HEK293 (cell line): Measurements from ENCODE around the gene PRSS37.
"Not testable (repeated sequence)": the region's sequence is repeated elsewhere in the genome, so short reads cannot be mapped to it uniquely, and the experiment has no call there.

Experiments
- CTCF ChIA-PET: fragments of 350-600 bp; formaldehyde crosslinking; extraction: SDS; loops from one replicate; lab custom pipeline; 2021; ENCODE audit warnings: antibody characterized with exemption; lab: Yijun Ruan, JAX
- POLR2A ChIA-PET: fragments of 300-600 bp; formaldehyde crosslinking; extraction: SDS; loops from one replicate; lab custom pipeline; 2020; ENCODE audit warnings: antibody characterized with exemption, inconsistent platforms; lab: Yijun Ruan, JAX
- H3K27ac ChIP-seq: fragments of 200-500 bp; sonication (Bioruptor generic); 2 replicates; pipeline ENCODE4 v1.5.1; 2014; ENCODE audit warnings: low read depth, low read length, control low read depth, inconsistent platforms; ENCODE audit errors: extremely low read depth
- H3K36me3 ChIP-seq, 2 experiments: fragments of 200-500 bp in 1 of 2; sonication (Bioruptor generic) in 1 of 2; 1 replicate in 1 of 2; 2 replicates in 1 of 2; pipeline ENCODE4 v1.5.1; 2014 to 2017; ENCODE audit warnings: inconsistent platforms in 2 of 2, low read length in 2 of 2; ENCODE audit not compliant: control insufficient read depth in 2 of 2, insufficient read depth in 1 of 2
- H3K4me1 ChIP-seq: fragments of 200-500 bp; sonication (Bioruptor generic); 2 replicates; pipeline ENCODE4 v1.5.1; 2014; ENCODE audit warnings: mild to moderate bottlenecking, low read length, inconsistent platforms; ENCODE audit not compliant: control insufficient read depth, insufficient read depth
- H3K4me3 ChIP-seq: 2 replicates; pipeline ENCODE4 v1.5.1; 2011; ENCODE audit warnings: low read depth, mild to moderate bottlenecking, control low read depth, low read length, moderate library complexity
- H3K9me3 ChIP-seq: fragments of 200-500 bp; sonication (Bioruptor generic); 2 replicates; pipeline ENCODE4 v1.5.1; 2014; ENCODE audit warnings: low read depth, low read length, inconsistent platforms; ENCODE audit not compliant: control insufficient read depth, insufficient read depth
- AEBP2 ChIP-seq: fragments of 450-650 bp; formaldehyde crosslinking; IDR thresholded peaks from 2 replicates; pipeline ENCODE4 v1.5.1; 2016; ENCODE audit warnings: missing biosample characterization, missing genetic modification characterization, borderline replicate concordance
- BCL11A ChIP-seq: fragments of 450-650 bp; formaldehyde crosslinking; IDR thresholded peaks from 2 replicates; pipeline ENCODE4 v1.5.1; 2016; ENCODE audit warnings: low read depth, missing biosample characterization, missing genetic modification characterization
- ELK4 ChIP-seq: IDR thresholded peaks from 2 replicates; pipeline ENCODE4 v1.6.1; 2011; ENCODE audit warnings: mild to moderate bottlenecking, low read depth, low read length, borderline replicate concordance
- GLIS1 ChIP-seq: fragments of 450-650 bp; formaldehyde crosslinking; IDR thresholded peaks from 2 replicates; pipeline ENCODE4 v1.5.1; 2016; ENCODE audit warnings: missing biosample characterization, missing genetic modification characterization
- KLF10 ChIP-seq: fragments of 450-650 bp; IDR thresholded peaks from 2 replicates; pipeline ENCODE4 v1.5.1; 2018; ENCODE audit warnings: missing biosample characterization, mild to moderate bottlenecking, missing genetic modification characterization
- KLF16 ChIP-seq: fragments of 450-650 bp; formaldehyde crosslinking; IDR thresholded peaks from 2 replicates; pipeline ENCODE4 v1.5.1; 2017; ENCODE audit warnings: missing biosample characterization, missing genetic modification characterization
- MEIS1 ChIP-seq: sonication (generic); formaldehyde crosslinking; IDR thresholded peaks from 2 replicates; pipeline ENCODE4 v1.8.1; 2022; ENCODE audit warnings: missing genetic modification reagents, mild to moderate bottlenecking, borderline replicate concordance
- PRDM1 ChIP-seq: fragments of 450-650 bp; formaldehyde crosslinking; IDR thresholded peaks from 2 replicates; pipeline ENCODE4; 2016; ENCODE audit warnings: missing biosample characterization, missing genetic modification characterization
- SALL2 ChIP-seq: fragments of 450-650 bp; formaldehyde crosslinking; IDR thresholded peaks from 2 replicates; pipeline ENCODE4 v1.5.0; 2017; ENCODE audit warnings: missing biosample characterization, mild to moderate bottlenecking, missing genetic modification characterization, borderline replicate concordance
- SP7 ChIP-seq: fragments of 450-650 bp; formaldehyde crosslinking; IDR thresholded peaks from 2 replicates; pipeline ENCODE4 v1.5.1; 2016; ENCODE audit warnings: missing biosample characterization, missing genetic modification characterization
- ZBTB17 ChIP-seq: fragments of 450-650 bp; formaldehyde crosslinking; IDR thresholded peaks from 2 replicates; pipeline ENCODE4 v1.5.1; 2016; ENCODE audit warnings: missing biosample characterization, missing genetic modification characterization
- ZBTB21 ChIP-seq: fragments of 450-650 bp; formaldehyde crosslinking; IDR thresholded peaks from 2 replicates; pipeline ENCODE4 v1.5.1; 2017; ENCODE audit warnings: missing biosample characterization, missing genetic modification characterization
- ZBTB8A ChIP-seq: fragments of 450-650 bp; formaldehyde crosslinking; IDR thresholded peaks from 2 replicates; pipeline ENCODE4 v1.5.1; 2016; ENCODE audit warnings: missing biosample characterization, missing genetic modification characterization
- ZNF211 ChIP-seq: fragments of 450-650 bp; formaldehyde crosslinking; IDR thresholded peaks from 2 replicates; pipeline ENCODE4 v1.5.1; 2016; ENCODE audit warnings: low read depth, missing biosample characterization, missing genetic modification characterization
- ZNF266 ChIP-seq: fragments of 450-650 bp; formaldehyde crosslinking; IDR thresholded peaks from 2 replicates; pipeline ENCODE4 v1.5.1; 2016; ENCODE audit warnings: missing biosample characterization, missing genetic modification characterization, low read depth
- ZNF274 ChIP-seq, 2 experiments: fragments of 200-500 bp in 1 of 2; fragments of 450-650 bp in 1 of 2; sonication (Bioruptor generic) in 1 of 2; formaldehyde crosslinking in 1 of 2; IDR thresholded peaks; 2 replicates each; pipeline versions ENCODE4 v1.5.1 to v1.6.1; 2014 to 2016; ENCODE audit warnings: borderline replicate concordance in 1 of 2, inconsistent platforms in 1 of 2, low read length in 1 of 2, missing biosample characterization in 1 of 2, missing genetic modification characterization in 1 of 2
- ZNF404 ChIP-seq: fragments of 450-650 bp; formaldehyde crosslinking; IDR thresholded peaks from 2 replicates; pipeline ENCODE4 v1.5.1; 2017; ENCODE audit warnings: missing biosample characterization, missing genetic modification characterization
- ZNF501 ChIP-seq: fragments of 450-650 bp; formaldehyde crosslinking; IDR thresholded peaks from 2 replicates; pipeline ENCODE4 v1.5.1; 2016; ENCODE audit warnings: missing biosample characterization, missing genetic modification characterization
- ZNF521 ChIP-seq: fragments of 450-650 bp; formaldehyde crosslinking; IDR thresholded peaks from 2 replicates; pipeline ENCODE4 v1.5.1; 2017; ENCODE audit warnings: missing biosample characterization, mild to moderate bottlenecking, missing genetic modification characterization
- ZNF544 ChIP-seq: fragments of 450-650 bp; formaldehyde crosslinking; IDR thresholded peaks from 2 replicates; pipeline ENCODE4 v1.5.0; 2017; ENCODE audit warnings: missing biosample characterization, missing genetic modification characterization
- ZNF623 ChIP-seq: fragments of 450-650 bp; formaldehyde crosslinking; IDR thresholded peaks from 2 replicates; pipeline ENCODE4 v1.5.1; 2016; ENCODE audit warnings: missing biosample characterization, missing genetic modification characterization
- ZNF747 ChIP-seq: fragments of 450-650 bp; formaldehyde crosslinking; IDR thresholded peaks from 2 replicates; pipeline ENCODE4 v1.5.1; 2016; ENCODE audit warnings: missing biosample characterization, missing genetic modification characterization
- ZNF768 ChIP-seq: fragments of 450-650 bp; formaldehyde crosslinking; IDR thresholded peaks from 2 replicates; pipeline ENCODE4 v1.5.1; 2018; ENCODE audit warnings: missing biosample characterization, mild to moderate bottlenecking, missing genetic modification characterization
- ZSCAN30 ChIP-seq: fragments of 450-650 bp; IDR thresholded peaks from 2 replicates; pipeline ENCODE4 v1.5.1; 2018; ENCODE audit warnings: missing biosample characterization, mild to moderate bottlenecking, missing genetic modification characterization, moderate library complexity
- TF ChIP-seq, protein P1 (sequence below): fragments of 450-650 bp; formaldehyde crosslinking; IDR thresholded peaks from 2 replicates; pipeline ENCODE4 v1.5.1; 2017; ENCODE audit warnings: missing biosample characterization, missing genetic modification characterization
- TF ChIP-seq, protein P2 (sequence below): fragments of 450-650 bp; IDR thresholded peaks from 2 replicates; pipeline ENCODE4 v1.5.1; 2018; ENCODE audit warnings: missing biosample characterization, missing genetic modification characterization

PRSS37 gene

DNA sequence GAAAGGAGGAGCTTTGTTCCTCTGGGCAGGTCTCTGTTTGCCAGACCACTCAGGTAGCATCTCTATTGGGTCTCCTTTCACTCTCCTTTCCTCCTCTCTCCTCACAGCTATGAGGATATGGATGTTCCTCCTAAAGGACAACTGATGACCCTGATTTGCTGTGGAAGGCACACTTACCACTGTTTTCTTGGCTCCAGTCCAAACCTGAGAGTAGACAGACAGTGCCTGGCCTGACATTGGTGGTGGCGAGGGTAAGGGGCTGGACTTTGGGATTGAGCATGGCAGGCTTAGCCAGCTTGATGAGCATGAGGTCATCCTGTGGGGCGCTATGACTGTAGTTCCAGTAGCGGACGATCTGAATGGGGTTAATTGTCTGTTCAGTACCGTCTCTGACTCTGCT is 3.6 kb downstream of the PRSS37 start (continued):
- TF ChIP-seq PRDM1 (no peak), GLIS1 (tag by site-specific recombination) (no peak), ZNF501 (tag by site-specific recombination) (no peak), ZNF768 (tag by site-specific recombination) (no peak)

- H3K4me1 ChIP-seq, H3K36me3 ChIP-seq, CTCF ChIA-PET, H3K27ac ChIP-seq, H3K9me3 ChIP-seq, POLR2A ChIA-PET, H3K4me3 ChIP-seq: not testable (repeated sequence)
These were observed 18.9 kb downstream of the PRSS37 start for GRCh38 chr7:141822432-141822831.

- no peak overlapping the region for H3K4me3 ChIP-seq
- H3K9me3 ChIP-seq, result no peaks in the 10 kb centered on the region
- POLR2A ChIA-PET, result no interaction called here
- no peak overlapping the region for H3K27ac ChIP-seq
- CTCF ChIA-PET, result no interaction called here
- H3K4me1 ChIP-seq, result no peaks in the 10 kb centered on the region
- TF ChIP-seq SALL2 (tag by site-specific recombination), result no peak
- TF ChIP-seq ZSCAN30 (tag by site-specific recombination), result no peak
- no peak for TF ChIP-seq ZBTB8A (tag by site-specific recombination)
- TF ChIP-seq ZNF211 (tag by site-specific recombination), result no peak
- no peak for TF ChIP-seq AEBP2 (tag by site-specific recombination)
- TF ChIP-seq ELK4, result no peak
- no peak for TF ChIP-seq ZNF521
- TF ChIP-seq ZNF747 (tag by site-specific recombination), result no peak
- TF ChIP-seq KLF16, result no peak
- no peak for TF ChIP-seq MEIS1 (CRISPR knock-in tag)
- no peak for TF ChIP-seq BCL11A (tag by site-specific recombination)
- no peak for TF ChIP-seq ZNF544 (tag by site-specific recombination)
- TF ChIP-seq SP7, result no peak
- no peak for TF ChIP-seq ZNF274 (IDR thresholded peaks at IDR 0.05; ENCODE audit: low read length)
- TF ChIP-seq ZNF274 (tag by site-specific recombination; IDR thresholded peaks at IDR 0.05; ENCODE audit: borderline replicate concordance), result no peak
- TF ChIP-seq, all 188 proteins: peak for 0
- no peaks in the 10 kb centered on the region for H3K36me3 ChIP-seq
These were observed 21.2 kb downstream of the PRSS37 start for GRCh38 chr7:141820067-141820466.

DNA sequence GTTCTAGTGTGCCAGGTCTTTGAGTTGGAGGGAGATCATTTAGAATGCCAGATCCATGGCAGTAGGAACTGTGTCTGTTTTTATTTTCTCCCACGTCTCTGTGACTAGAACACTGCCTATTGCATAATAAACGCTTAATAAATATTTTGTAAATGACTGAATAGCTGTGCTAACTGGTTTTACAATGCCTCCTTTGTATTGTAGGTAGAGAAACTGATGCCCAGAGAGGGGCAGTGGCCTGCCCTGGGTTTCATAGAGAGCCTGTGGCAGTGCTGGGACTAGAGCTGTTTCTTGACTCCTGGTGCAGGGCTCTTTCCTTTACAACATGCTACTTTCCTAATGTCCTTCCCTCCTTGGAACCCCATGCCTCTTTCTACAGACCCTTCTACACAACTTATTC is 48.8 kb downstream of the PRSS37 start:
- CTCF ChIA-PET, result no interaction called here
- Histone ChIP-seq H3K9me3 (no peaks in the 10 kb centered on the region), H3K27ac (no peak overlapping the region), H3K36me3 (peaks cover 0 to 24% of the 10 kb centered on the region in 2 experiments; a peak in 1 of 3 replicates), H3K4me1 (no peaks in the 10 kb centered on the region), H3K4me3 (no peak overlapping the region)
- POLR2A ChIA-PET, result no interaction called here
- TF ChIP-seq KLF10, result no peak
- TF ChIP-seq, protein P1, sequence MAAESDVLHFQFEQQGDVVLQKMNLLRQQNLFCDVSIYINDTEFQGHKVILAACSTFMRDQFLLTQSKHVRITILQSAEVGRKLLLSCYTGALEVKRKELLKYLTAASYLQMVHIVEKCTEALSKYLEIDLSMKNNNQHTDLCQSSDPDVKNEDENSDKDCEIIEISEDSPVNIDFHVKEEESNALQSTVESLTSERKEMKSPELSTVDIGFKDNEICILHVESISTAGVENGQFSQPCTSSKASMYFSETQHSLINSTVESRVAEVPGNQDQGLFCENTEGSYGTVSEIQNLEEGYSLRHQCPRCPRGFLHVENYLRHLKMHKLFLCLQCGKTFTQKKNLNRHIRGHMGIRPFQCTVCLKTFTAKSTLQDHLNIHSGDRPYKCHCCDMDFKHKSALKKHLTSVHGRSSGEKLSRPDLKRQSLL, result no peak
- no peak for TF ChIP-seq ZNF404 (tag by site-specific recombination)
- no peak for TF ChIP-seq ZNF623
- no peak for TF ChIP-seq ZBTB21
- no peak for TF ChIP-seq ZBTB17 (tag by site-specific recombination)
- TF ChIP-seq, protein P2, sequence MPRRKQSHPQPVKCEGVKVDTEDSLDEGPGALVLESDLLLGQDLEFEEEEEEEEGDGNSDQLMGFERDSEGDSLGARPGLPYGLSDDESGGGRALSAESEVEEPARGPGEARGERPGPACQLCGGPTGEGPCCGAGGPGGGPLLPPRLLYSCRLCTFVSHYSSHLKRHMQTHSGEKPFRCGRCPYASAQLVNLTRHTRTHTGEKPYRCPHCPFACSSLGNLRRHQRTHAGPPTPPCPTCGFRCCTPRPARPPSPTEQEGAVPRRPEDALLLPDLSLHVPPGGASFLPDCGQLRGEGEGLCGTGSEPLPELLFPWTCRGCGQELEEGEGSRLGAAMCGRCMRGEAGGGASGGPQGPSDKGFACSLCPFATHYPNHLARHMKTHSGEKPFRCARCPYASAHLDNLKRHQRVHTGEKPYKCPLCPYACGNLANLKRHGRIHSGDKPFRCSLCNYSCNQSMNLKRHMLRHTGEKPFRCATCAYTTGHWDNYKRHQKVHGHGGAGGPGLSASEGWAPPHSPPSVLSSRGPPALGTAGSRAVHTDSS, result no peak
- no peak for TF ChIP-seq AEBP2 (tag by site-specific recombination)
- TF ChIP-seq ZNF266, result no peak
